Stimulated activated CD8-positive, alpha-beta memory T cell treated with anti-CD3 and anti-CD28 coated beads, Interleukin-7, amount 100 ng/mL, for 48 hours (primary cell): ENCODE results near the gene CACNB2.
"Not testable (repeated sequence)": the region's sequence is repeated elsewhere in the genome, so short reads cannot be mapped to it uniquely, and the experiment has no call there.

Source experiments
- DNase-seq, 2 donors: peaks; one replicate each; pipeline ENCODE4 v3.0.0-alpha.2; 2020; ENCODE audit warnings: low read depth in 1 of 2; ENCODE audit errors: extremely low read depth in 1 of 2

The CACNB2 gene

DNA sequence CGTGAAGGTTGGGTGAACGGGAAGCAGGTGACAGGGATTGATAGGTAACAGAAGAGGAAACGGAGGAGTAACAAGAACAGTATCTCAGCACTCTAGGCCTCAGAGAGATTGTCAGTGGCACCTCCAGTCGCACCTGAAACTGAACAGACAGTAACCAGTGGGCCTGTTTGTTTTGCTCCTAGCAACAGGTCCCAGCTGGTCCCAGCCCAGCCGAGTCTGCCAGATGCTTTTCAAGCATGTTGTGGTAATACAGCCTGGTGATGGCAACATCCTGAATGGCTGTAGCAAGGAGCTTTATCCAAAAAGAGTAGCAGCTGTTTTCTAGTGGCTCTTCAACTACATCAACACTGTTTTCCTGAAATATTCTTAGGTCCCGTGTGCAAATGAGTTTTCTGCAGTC is 4.7 kb downstream of the CACNB2 start:
- no peak for DNase-seq

DNA sequence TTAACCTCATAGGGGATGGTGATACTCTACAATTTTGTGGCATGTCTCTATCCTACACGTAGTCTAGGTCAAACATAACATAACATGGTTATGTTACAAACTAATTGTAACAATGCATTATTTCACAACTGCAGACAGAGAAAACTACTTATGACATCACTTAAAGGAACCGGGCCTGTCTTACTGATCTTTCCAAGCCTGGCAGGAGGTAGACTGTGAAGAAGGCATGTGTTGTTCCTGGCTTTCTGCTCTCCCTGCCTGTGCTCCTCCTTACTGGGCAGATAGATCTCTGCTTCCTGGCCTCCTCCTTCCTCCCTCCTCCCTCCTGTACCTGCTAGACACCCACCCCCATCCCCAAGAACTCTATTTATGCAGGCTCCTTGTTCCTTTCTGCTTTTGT is 5.4 kb downstream of the CACNB2 start:
- DNase-seq, result no peak

DNA sequence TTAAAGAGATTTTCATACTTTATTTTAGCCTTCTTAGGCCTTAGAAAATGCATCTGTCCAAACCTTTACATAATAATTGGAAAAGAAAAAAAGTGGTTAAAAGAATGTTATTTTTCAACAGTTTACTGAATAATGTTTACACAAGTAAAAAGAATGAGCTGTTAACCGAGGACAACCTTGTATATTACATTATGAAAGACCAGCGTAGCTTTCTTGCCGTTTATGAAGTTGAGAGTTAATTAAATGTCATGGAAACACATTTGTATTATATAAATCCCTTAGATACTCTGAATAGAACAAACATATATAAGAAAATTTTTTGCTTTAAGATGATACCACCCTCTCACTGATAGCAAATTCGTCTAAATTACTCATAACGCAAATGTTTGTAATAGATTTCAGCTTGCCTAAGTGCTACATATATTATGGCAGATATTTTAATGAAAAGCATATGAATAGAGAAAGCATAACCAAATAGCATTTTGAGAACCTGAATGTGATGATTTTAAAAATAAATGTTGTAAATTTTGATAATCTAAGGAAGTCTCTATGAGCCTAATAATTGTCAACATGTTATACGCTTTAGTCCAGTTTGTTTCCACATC is 9.1 kb downstream of the CACNB2 start:
- DNase-seq, result no peak

DNA sequence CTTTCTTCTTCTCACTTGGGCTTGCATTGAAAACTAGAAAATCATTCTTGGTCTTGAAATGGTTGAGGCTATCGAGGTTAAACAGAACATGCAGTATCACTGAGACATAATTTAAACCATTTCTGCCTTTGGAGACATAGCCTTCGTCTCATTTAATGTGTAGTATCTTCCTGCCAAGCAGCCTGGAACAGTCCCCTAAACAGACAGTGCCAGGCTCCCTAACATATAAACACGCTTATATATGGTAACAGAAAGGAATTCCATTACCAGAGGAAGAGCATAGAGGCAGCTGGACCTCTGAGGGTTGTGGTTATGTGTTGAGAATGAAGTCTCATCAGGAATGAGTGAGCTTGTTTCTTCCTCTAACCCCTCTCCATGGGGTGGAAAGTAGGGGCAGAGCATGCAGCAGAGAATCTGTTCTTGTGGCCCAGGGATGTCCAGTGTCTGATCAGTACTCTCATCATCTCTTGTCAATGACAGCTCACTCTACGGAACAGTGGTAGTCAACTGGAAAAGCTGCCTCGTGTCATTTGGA is 11.2 kb downstream of the CACNB2 start:
- no peak for DNase-seq

DNA sequence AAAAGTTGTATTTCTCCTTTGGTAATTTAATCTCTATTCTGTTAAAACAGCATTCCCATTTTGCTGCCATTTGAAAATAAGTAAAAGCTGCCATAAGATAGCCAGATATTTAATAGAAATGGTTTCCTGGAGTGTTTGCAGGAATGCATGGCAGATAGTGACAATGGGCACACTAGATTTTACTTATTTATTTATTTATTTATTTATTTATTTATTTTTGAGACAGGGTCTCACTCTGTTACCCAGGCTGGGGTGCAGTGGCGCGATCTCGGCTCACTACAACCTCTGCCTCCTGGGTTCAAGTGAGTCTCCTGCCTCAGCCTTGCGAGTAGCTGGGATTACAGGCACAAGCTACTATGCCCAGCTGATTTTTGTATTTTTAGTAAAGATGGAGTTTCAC is 13.2 kb downstream of the CACNB2 start:
- DNase-seq, result not testable (repeated sequence)

DNA sequence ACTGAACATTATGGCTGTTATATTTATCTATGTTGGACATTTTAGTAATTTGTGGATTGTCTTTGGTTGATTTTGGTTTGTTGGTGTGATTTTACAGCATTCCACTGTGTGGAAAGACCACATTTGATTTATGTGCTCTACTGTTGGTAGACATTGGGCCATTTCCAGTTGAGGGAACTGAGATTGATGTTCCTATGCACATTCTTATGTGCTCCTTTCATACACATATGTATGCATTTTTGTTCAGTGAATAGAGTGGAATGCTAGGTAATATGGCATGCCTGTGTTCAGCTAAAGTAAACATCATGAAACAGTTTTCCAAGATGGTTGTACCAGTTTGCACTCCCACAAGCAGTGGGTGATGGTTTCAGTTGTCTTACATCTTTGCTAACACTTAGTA is 15.1 kb downstream of the CACNB2 start:
- DNase-seq, result no peak

DNA sequence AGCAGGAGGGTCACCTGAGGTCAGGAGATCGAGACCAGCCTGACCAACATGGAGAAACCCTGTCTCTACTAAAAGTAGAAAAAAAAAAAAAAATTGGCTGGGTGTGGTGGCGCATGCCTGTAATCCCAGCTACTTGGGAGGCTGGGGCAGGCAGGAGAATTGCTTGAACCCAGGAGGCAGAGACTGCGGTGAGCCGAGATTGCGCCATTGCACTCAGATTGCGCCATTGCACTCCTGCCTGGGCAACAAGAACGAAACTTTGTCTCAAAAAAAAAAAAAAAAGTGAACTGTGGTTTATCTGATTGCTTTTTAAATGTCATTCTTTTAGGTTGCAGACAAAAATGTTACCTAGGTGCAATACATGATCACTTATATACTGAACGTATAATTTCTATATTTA is 16.6 kb downstream of the CACNB2 start:
- DNase-seq, result not testable (repeated sequence)

DNA sequence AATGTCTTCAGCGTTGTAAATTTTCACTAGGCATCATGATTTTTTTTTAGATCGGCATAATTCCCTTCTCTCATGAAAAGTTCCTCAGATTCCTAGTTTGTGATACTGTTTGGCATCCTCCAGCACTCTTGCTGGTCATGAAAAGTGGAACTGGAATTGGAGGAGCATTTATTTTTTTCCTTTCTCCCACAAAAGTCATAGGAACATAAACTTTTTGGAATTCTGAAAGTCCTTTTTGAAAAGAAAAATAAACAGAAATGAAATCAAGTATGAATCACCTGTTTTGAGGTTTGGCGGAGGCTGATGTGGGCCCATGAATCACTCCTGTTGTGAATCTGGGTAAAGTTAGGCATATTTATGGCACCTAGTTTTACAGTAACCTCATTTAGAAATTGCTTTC is 17.7 kb downstream of the CACNB2 start:
- DNase-seq, result no peak

DNA sequence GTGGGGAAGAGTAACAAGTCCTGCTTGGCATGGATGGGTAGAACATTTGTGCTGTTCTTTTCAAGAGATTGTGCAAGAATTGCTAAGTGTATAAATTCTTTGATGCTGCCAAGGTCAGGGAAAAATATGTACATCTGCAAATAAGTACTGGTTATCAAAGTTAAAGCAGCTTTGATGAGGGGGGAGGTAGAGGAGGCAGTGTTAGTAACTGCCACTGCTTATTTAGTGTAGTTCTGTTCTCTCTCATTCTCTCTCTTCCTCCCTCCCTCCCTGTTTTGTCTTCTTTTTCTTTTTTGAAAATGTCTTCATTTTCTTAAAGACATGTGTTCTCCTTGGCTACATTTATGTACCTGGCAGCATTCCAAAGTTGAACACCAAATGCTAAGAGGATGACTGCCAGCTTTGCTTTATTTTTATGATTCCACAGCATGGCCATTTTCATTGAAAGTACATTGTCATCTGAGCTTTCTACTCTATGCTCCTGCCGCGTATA is 18.6 kb downstream of the CACNB2 start:
- no peak for DNase-seq

DNA sequence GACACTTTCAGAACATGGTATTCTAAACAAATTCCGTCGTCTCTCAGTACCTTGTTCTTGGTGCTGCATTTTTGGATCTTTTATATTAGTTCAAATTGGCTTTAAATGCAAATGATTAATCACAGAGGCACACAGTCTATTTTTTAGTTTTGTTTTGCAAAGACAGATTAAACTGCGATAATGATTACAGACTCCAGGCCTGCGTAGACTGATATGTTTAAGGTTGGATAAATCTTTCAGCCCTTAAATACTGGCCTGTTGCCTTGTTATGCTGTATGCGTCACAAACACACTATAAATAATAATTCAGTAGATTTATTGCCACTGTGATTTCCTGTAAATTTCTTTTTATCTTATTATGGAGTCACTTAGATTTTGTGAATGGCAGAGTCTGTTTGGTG is 19.3 kb downstream of the CACNB2 start:
- DNase-seq, result no peak

DNA sequence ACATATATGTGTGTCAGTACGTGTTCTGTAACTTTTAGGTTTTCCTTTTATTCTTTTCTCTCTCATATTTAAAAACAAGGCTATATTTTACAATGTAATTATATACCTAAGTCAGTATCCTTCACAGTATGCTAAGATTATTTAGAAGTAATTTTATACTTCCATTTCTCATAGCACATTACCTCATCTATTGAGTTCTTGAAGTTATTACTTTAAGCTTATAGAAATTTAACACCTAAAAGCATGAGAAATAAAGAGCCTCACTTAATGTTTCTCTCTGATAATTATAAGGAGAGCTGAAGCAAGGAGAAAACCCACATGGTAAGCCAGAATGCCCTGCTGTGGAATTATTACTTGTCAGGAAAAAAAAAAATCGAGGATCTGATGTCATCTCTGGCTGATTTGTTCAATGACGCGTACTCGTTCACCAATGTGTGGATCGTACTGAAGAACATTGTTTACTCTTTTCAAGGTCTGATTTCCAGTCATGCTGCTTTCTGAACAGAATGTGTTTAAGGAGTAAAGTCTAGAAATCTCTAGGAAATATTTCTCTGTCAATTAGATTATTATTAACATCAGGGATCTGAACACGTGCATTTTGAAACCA is 21.9 kb downstream of the CACNB2 start:
- DNase-seq, result no peak

DNA sequence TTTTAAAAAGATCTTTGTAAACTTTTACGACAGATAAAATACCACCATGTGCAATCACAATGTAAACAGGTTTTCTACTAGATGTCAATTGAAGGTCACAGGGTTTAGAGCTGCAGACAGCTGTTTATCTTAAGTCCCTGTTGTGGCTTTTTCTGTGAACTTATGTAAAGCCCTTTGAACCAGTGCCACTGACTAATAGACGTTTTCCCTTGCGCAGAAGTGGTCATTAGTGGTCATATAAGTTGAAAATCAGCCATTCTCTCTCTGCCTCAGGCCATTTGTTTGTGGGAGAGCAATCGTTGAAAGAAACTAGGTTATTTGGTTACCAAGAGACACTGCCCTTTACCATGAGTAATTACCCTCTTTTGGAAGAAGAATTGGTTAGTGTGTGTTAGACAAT is 23.9 kb downstream of the CACNB2 start:
- no peak for DNase-seq

DNA sequence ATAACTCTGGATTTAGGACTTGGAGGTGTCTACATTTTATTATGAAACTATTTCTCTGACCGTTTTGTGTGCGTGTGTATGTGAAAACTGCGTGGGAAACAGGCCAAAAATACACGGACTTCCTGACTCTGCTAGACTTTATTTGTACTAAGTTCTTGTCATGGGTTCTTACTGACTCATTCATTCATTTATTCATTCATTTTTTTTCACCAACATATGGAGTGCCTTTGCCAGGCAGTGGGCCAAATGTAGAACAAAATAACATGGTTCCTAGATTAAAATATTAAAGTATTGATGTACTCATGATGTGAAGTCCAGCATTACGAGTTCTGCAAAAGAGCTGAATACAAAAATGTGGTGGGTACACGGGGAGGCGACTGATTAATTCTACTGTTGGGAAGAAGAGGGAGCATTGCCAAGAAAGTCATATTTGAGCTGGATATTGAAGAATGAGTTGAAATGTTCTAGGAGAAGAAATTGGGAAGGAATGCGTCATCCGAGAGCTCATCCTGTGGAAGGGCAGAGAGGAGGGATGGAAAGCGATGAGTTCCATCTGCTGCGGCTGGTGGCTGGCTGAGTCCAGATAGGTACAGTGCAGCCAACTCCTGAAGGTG is 24.6 kb downstream of the CACNB2 start:
- DNase-seq, result no peak

DNA sequence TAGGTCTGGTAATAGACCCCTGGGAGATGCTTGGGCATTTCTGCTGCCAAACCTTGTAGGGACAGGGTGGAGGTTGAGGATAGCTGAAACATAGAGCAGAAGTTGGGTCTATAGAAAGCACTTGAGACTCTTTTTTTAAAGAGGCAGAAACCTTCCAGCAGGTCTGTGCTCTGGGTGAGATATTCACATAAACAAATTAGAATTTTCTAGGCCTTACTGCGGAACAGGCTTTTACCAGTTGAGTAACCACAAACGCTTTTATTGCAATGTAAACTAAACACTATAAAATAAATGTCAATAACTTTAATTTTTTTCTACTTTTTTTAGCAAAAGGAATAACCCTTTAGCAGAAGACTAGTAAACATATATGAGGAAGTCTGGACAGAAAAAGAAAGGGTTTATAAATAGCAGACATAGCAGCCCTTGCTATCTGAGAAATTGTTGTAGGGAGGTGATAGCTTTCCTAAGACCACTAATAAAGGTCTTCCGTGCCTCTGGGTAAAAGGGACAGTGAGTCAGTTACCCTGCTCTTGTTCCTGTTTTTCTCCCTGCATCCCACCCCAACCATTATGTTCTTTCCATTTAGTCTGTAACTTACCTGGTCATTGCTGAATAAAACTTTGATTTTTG is 38.7 kb downstream of the CACNB2 start:
- DNase-seq, result no peak

DNA sequence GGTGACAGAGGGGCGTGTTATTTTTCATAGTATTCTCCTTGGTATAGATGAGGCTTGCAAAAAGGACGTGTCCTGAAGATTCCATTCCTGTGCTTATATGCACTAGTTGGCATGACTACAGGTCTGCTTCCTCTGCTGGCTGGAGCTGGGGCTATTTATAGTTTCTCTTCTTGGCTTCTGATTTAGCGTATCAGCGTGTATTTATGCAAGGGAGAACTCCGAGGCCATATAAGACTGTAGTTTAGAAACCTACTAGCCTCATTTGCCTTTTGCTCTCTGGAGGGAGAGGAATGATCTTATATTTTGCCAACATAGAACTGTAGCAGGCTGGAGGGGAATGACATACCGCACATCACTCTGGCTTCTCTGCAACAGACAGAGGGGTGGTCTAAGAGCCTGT is 39.7 kb downstream of the CACNB2 start:
- no peak for DNase-seq

DNA sequence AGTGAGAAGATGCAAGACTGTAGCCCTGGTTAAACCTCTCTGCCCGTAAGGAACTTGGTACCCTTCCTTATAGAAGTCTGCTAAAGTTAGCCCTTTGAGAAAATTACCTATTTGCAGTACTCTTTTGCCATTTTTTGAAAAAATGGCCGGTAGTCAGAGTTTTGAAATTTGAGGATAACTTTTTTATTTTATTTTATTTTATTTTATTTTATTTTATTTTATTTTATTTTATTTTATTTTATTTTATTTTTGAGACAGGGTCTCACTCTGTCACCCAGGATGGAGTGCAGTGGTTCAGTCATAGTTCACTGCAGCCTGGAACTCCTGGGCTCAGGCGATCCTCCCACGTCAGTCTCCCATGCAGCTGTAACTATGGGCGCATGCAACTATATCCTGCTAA is 41.2 kb downstream of the CACNB2 start:
- not testable (repeated sequence) for DNase-seq

DNA sequence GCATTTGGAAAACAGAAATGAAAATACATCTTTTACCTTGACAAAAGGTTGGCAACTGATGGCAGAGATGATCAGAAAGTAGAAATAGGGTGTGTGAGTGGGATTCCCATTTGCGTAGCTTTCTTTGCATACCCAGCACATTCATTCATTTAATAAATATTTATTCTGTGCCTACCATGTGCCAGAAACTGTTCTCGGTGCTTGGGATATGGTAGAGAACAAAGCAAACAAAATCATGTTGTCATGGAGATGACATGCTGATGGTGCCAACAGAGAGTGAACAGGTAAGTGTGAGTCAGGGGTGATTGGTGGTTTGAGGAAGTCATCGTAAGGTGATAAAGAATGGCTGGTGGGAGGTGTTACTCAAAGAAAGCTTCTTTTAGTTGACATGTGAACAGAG is 45.4 kb downstream of the CACNB2 start:
- DNase-seq, result no peak

DNA sequence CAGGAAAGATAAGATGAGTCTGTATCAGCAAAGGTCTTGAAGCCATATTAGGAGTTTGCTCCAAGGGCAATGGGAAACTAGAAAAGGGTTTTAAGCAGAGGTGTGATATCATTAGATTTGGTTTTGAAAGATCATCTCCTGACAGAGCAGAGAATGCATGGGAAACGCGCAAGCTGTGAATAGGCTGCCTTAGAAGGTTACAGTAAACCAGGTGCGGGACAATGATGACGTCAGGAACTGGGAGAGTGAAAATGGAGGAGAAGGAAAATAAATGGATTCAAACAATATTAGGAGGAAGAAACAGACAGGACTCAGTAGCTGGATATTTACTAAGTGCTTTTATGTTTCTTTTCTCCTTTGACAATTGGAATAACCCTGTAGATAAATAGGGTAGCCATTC is 50.6 kb downstream of the CACNB2 start:
- DNase-seq, result no peak

DNA sequence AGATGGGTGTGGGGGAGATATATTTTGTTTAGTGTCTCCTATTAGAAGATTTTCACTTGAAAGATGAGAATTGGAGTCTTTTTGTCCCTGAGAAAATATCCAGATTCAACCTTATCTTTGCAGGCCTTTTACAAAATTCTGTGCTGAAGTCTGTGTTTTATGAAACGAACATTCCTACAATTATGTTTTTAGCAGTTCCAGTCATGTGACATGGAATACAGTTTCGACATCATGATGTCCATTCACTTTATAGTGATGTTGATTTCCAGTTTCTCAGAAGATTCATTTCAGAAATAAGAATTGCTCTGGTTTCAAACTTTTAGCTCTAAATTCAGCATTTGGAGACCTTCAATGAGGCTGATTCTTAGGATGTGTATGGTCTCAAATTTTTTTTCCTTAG is 54.4 kb downstream of the CACNB2 start:
- DNase-seq, result no peak

DNA sequence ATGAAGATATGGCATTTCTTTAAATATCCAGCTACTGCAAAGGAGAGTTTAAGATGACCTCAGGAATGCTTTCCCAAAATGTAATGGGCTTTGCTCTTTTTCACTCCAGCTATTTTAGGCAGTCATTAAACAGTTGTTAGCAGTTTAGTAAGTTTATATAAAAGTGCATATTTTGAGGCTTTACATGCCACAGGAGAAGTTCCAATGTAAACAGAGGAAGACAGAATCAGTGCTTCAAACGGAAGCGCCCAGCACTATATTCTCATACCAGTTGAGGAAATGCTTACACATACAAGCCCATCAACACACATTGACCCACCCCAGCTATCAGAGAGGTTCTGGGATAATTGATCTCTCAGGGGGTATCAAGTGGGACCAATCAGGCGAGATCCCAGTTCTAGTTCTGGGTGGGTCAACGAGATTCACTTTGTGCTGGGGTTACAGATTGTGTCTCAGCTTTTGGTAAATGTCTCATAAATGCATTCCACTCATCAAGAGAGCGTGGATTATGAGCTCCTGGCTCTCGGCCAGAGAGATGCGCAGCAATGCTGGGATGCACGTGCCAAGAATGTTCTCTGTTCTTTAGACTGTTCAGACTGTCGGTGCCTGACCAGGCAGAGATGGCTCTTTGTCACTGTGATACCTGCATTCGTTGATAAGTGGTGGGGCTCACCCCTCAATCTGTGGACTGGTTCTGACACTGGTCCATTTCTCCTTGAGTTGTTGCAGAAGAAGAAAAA is 55.0 kb downstream of the CACNB2 start:
- DNase-seq, result no peak
